SH-SY5Y (cell line): Measurements from ENCODE around the gene SOX6.

ENCODE experiments used
- GATA2 ChIP-seq: IDR thresholded peaks from 2 replicates; pipeline ENCODE4 v1.6.1; 2011; ENCODE audit warnings: mild to moderate bottlenecking, low read depth, low read length
- GATA3 ChIP-seq: IDR thresholded peaks from 2 replicates; pipeline ENCODE4 v1.6.1; 2011; ENCODE audit warnings: low read depth, mild to moderate bottlenecking, low read length, moderate library complexity

- TF ChIP-seq GATA3: no peak
- no peak for TF ChIP-seq GATA2
Observed at GRCh38 chr11:16087886-16088285, 268.5 kb downstream of the SOX6 start.
